Heart right ventricle (tissue), 16 donors: ENCODE measurements around the gene CFAP70. TPM values are rescaled to one million over a fixed set of nuclear protein-coding genes. Genes with fewer than 3 reads are reported as not detected.

Experiments
- ATAC-seq, 8 donors: fragments of 200-7000 bp; cut with Tn5 transposase; one replicate each; pipeline ENCODE4 v1.9.1; 2020; ENCODE audit warnings: mild to moderate bottlenecking in 8 of 8, moderate library complexity in 8 of 8, moderate number of reproducible peaks in 1 of 8
- DNase-seq, 2 donors: peaks; one replicate each; pipeline ENCODE4 v3.0.0-alpha.2; 2020
- H3K27ac ChIP-seq, 10 donors: fragments of 200-600 bp; sonication (generic) in 2 of 10; one replicate each; pipeline versions ENCODE4 v1.5.0 to v1.8.0; 2020 to 2022; ENCODE audit warnings: mild to moderate bottlenecking in 3 of 10
- H3K27me3 ChIP-seq, 7 donors: fragments of 200-600 bp; one replicate each; pipeline ENCODE4 v1.8.0; 2021 to 2022; ENCODE audit warnings: mild to moderate bottlenecking in 2 of 7
- H3K36me3 ChIP-seq, 9 donors: fragments of 200-600 bp; sonication (generic) in 1 of 9; one replicate each; pipeline versions ENCODE4 v1.5.0 to v1.8.0; 2020 to 2022; ENCODE audit warnings: mild to moderate bottlenecking in 2 of 9
- H3K4me1 ChIP-seq, 9 donors: fragments of 200-600 bp; sonication (generic) in 1 of 9; one replicate each; pipeline versions ENCODE4 v1.5.0 to v1.8.0; 2020 to 2022; ENCODE audit warnings: mild to moderate bottlenecking in 4 of 9
- H3K4me3 ChIP-seq, 10 donors: fragments of 200-600 bp; sonication (generic) in 2 of 10; one replicate each; pipeline versions ENCODE4 v1.5.0 to v1.8.0; 2020 to 2022; ENCODE audit warnings: mild to moderate bottlenecking in 7 of 10, moderate library complexity in 2 of 10
- H3K9me3 ChIP-seq, 11 donors: fragments of 200-600 bp in 10 of 11; sonication (generic) in 2 of 11; one replicate each; pipeline versions ENCODE4 v1.5.0 to v1.8.0; 2013 to 2022; ENCODE audit warnings: mild to moderate bottlenecking in 2 of 11, control low read depth in 1 of 11, moderate library complexity in 1 of 11
- CTCF ChIP-seq, 9 donors: fragments of 200-600 bp; sonication (generic) in 2 of 9; IDR thresholded peaks; one replicate each; pipeline versions ENCODE4 v1.5.0 to v1.8.0; 2021 to 2022; ENCODE audit warnings: antibody characterized with exemption in 9 of 9, mild to moderate bottlenecking in 5 of 9, moderate library complexity in 1 of 9
- WGBS, 2 donors: extraction: QIAGEN DNeasy Blood & Tissue Kit; methylation state at CpG; one replicate each; pipeline ENCODE4 v1.1.7; 2013; ENCODE audit warnings: inconsistent platforms in 1 of 2; 5-methylcytosine and 5-hydroxymethylcytosine counted together
- intact Hi-C, 10 donors: fragments of 100-400 bp; cut with DNase I; formaldehyde crosslinking; loops; one replicate each; pipeline versions ENCODE4 v1.11.1 to v1.14.2; 2022
- polyA plus RNA-seq, 2 donors: library from polyadenylated mRNA; stranded (reverse); fragments of 200-250 nt; gene quantifications; one replicate each; pipeline ENCODE4 v1.2.3, GENCODE V29; 2013
- total RNA-seq, 10 donors: library from RNA; stranded (reverse); fragmentation: NEBNext Ultra II Directional in 3 of 10; extraction: Animal tissue kit (Norgen Biotek cat#: 25700) in 3 of 10; gene quantifications; one replicate each; pipeline versions ENCODE4 v1.2.1 to v1.2.4, GENCODE V29; 2021 to 2023
- donor health status: Arrhythmogenic right ventricular cardiomyopathy.
- donor health status: ischemic (EF 13 %, LVEDD 7.1; RV severe dilation, severe dysfunction).
- donor health status: healthy with polysubstance abuse.
- donor health status: DM: no; HTN: yes; CAD: no.
- donor health status: DM: no; HTN: no; CAD: no.
- donor health status: ischemic (EF 25% LVEDD 6.9; RV normal size, moderate dysfunction).
- donor health status: ischemic (EF 25% LVEDD 5.7; RV mildly dilated, moderate dysfunction).
- donor health status: healthy.
- donor health status: DM: yes; HTN: yes; CAD: no.
- donor health status: Ischemic cardiomyopathy.
- donor health status: ischemic (EF 35%, LVEDD 5.7; RV mildly dilated, moderate dysfunction).
- donor health status: nonischemic (EF 11% LVEDD 7.7; RV severe dilation, severe dysfunction).
- donor health status: DM: yes; HTN: yes; CAD: no.
- donor health status: PGD.
- donor health status: ischemic (EF 29% LVEDD 5.4; RV normal size, mild dysfunction).
- donor health status: nonischemic (EF 23%, LVEDD 6.1; RV moderate dilation, normal function).

CFAP70 gene
- total and polyA plus RNA-seq, 12 donors, result 0.25 to 5.4 (median 1.9) TPM

DNA sequence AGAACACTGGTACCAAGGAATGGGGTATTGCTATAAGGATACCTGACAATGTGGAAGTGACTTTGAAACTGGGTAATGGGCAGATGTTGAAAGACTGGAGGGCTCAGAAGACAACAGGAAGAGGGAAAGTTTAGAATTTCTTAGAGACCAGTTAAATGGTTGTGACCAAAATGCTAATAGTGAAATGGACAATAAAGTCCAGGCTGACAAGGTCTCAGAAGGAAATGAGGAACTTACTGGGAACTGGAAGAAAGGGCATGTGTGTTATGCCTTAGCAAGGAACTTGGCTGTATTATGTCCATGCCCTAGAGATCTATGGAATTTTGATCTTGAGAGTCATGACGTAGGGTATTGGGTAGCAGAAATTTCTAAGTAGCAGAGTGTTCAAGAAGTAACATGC is 152.8 kb downstream of the CFAP70 start:
- WGBS, 2 donors, result 94 to 98% methylated on average over 1 of the region's 1 CpG
- Histone ChIP-seq H3K9me3 (no peaks in the 10 kb centered on the region), H3K36me3 (peaks cover 0 to 49% (median 0%) of the 10 kb centered on the region in 9 donors), H3K27ac (no peak overlapping the region), H3K4me1 (peaks cover 0 to 5% (median 0%) of the 10 kb centered on the region in 9 donors), H3K4me3 (no peak overlapping the region), H3K27me3 (no peaks in the 10 kb centered on the region)
- DNase-seq (no peak), ATAC-seq (no peak)
- no peak for TF ChIP-seq CTCF (IDR thresholded peaks at IDR 0.05)
- intact Hi-C loops, result no loop called here

DNA sequence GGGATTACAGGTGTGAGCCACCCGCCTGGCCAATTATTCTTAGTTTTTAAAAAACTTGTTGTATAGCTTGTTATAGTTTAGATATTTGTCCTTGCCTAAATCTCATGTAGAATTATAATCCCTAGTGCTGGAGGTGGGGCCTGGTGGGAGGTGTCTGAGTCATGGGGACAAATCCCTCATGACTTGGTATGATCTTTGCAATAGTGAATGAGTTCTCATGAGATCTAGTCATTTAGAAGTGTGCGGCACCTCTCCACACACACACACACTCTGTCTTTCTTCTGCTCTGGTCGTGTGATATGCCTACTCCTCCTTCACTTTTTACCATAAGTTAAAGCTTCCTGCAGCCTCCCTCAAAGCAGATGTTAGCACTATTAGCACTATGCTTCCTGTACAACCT is 153.6 kb downstream of the CFAP70 start:
- Histone ChIP-seq H3K36me3 (peaks cover 0 to 49% (median 0%) of the 10 kb centered on the region in 9 donors), H3K4me1 (peaks cover 0 to 5% (median 0%) of the 10 kb centered on the region in 9 donors), H3K9me3 (no peaks in the 10 kb centered on the region), H3K27me3 (no peaks in the 10 kb centered on the region), H3K27ac (no peak overlapping the region), H3K4me3 (no peak overlapping the region)
- intact Hi-C loops, result no loop called here
- no peak for TF ChIP-seq CTCF (IDR thresholded peaks at IDR 0.05)
- no peak for ATAC-seq
- no peak for DNase-seq
- WGBS, 2 donors, result 92 to 96% methylated on average over 3 of the region's 3 CpGs

Other genes starting within 250 kb of the CFAP70 start
- gene NUDT13, start 248.4 kb downstream of the CFAP70 start, total RNA-seq, result 1 to 10 TPM; 1.8 to 5.2 (median 4.0) TPM
- gene NUDT13, start 248.4 kb downstream of the CFAP70 start, polyA plus RNA-seq, result 10 to 100 TPM in 1 of 2 donors, 1 to 10 TPM in 1; 1.4 to 11.0 TPM
- 10 to 100 TPM; 14.0 to 22.9 (median 19.0) TPM for gene ECD, start 190.9 kb downstream of the CFAP70 start, total RNA-seq
- gene ECD, start 190.9 kb downstream of the CFAP70 start, polyA plus RNA-seq, result 1 to 10 TPM; 5.8 to 7.0 TPM
- 10 to 100 TPM; 12.2 to 19.7 (median 16.7) TPM for gene FAM149B1, start 190.7 kb downstream of the CFAP70 start, total RNA-seq
- 10 to 100 TPM in 1 of 2 donors, 1 to 10 TPM in 1; 8.0 to 27.0 TPM for gene FAM149B1, start 190.7 kb downstream of the CFAP70 start, polyA plus RNA-seq
- gene DNAJC9, start 111.6 kb downstream of the CFAP70 start, total RNA-seq, result 10 to 100 TPM in 1 of 10 donors, 1 to 10 TPM in 9; 5.6 to 11.2 (median 7.5) TPM
- 1 to 10 TPM; 6.8 to 9.9 TPM for gene DNAJC9, start 111.6 kb downstream of the CFAP70 start, polyA plus RNA-seq
- 100 to 1,000 TPM in 9 of 10 donors, 10 to 100 TPM in 1; 95.5 to 115 (median 106) TPM for gene MRPS16, start 106.2 kb downstream of the CFAP70 start, total RNA-seq
- gene MRPS16, start 106.2 kb downstream of the CFAP70 start, polyA plus RNA-seq, result 10 to 100 TPM; 65.4 to 88.5 TPM
- gene ANXA7, start 55.2 kb upstream of the CFAP70 start, total RNA-seq, result 100 to 1,000 TPM; 104 to 163 (median 149) TPM
- 10 to 100 TPM; 33.4 to 69.7 TPM for gene ANXA7, start 55.2 kb upstream of the CFAP70 start, polyA plus RNA-seq
- gene MSS51, start 74.7 kb upstream of the CFAP70 start, total RNA-seq, result 10 to 100 TPM in 3 of 10 donors, 1 to 10 TPM in 7; 1.1 to 18.1 (median 7.7) TPM
- gene MSS51, start 74.7 kb upstream of the CFAP70 start, polyA plus RNA-seq, result 1 to 10 TPM in 1 of 2 donors, under 1 TPM in 1; 0.90 to 5.6 TPM
- 10 to 100 TPM; 52.5 to 78.6 (median 64.5) TPM for gene PPP3CB, start 137.2 kb upstream of the CFAP70 start, total RNA-seq
- gene PPP3CB, start 137.2 kb upstream of the CFAP70 start, polyA plus RNA-seq, result 10 to 100 TPM; 34.4 to 36.6 TPM
- 10 to 100 TPM; 14.5 to 34.5 (median 19.4) TPM for gene USP54, start 232.5 kb upstream of the CFAP70 start, total RNA-seq
- gene USP54, start 232.5 kb upstream of the CFAP70 start, polyA plus RNA-seq, result 10 to 100 TPM in 1 of 2 donors, 1 to 10 TPM in 1; 7.9 to 16.3 TPM